NB4 (cell line): ENCODE results near the gene OSTC.

ENCODE experiments used
- DNase-seq: peaks from one replicate; pipeline ENCODE4 v3.0.0; 2010; ENCODE audit warnings: low read depth
- H3K4me3 ChIP-seq: one replicate; pipeline ENCODE4 v1.5.1; 2011; ENCODE audit warnings: mild to moderate bottlenecking, low read depth, low read length, moderate library complexity
- MYC ChIP-seq: IDR thresholded peaks from 2 replicates; pipeline ENCODE4 v1.6.1; 2011; ENCODE audit warnings: low read depth, low read length
- POLR2A ChIP-seq: IDR thresholded peaks from 2 replicates; pipeline ENCODE4 v1.6.1; 2011; ENCODE audit warnings: mild to moderate bottlenecking; ENCODE audit not compliant: insufficient read length; ENCODE audit errors: extremely low read depth
- TF ChIP-seq, protein P1 (sequence below): IDR thresholded peaks from 2 replicates; pipeline ENCODE4 v1.6.1; 2011; ENCODE audit warnings: low read depth, low read length
- TF ChIP-seq, protein P2 (sequence below): IDR thresholded peaks from one replicate; pipeline ENCODE4 v1.5.1; 2012; ENCODE audit warnings: low read depth, low read length

OSTC gene

DNA sequence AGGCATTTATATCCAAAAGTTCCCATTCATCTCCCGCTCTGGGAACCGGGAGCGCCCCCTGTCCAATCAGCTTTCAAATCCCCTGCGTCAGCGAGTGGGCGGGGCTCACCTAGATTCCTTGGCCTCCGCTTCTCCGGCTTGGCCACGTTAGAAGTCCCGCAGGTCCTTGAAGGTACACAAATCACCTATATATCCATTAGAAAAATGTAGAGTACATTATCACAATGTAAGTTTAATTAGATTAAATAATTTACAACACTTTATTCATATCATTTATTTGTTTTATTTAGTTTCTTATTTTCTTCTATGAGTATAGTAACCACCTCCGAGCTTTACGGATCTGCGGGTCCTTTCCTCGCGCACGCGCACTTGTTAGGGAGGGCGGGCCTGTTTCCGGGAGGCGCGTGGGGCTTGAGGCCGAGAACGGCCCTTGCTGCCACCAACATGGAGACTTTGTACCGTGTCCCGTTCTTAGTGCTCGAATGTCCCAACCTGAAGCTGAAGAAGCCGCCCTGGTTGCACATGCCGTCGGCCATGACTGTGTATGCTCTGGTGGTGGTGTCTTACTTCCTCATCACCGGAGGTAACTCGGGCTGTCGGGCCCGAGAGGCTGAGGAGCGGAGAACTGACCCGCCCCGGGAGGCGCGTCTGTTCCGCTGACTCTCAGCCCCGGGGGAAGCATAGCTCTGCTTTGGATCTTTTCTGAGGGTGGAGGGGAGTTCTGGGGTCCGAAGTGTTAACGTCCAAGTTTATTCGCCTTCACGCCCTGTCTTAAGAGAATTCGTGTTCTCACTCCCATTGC, at the start of gene OSTC:
TSS of gene OSTC (plus strand) at position 388 of the 802 bp plus-strand sequence. CDS start at position 445, 57 bp downstream.
- H3K4me3 ChIP-seq = peak within 1 kb of the TSS; percentile 100
- peak; percentile 92 for DNase-seq
- TF ChIP-seq, protein P1, sequence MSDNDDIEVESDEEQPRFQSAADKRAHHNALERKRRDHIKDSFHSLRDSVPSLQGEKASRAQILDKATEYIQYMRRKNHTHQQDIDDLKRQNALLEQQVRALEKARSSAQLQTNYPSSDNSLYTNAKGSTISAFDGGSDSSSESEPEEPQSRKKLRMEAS = peak; percentile 14; the same call in 1 of the 2 replicates
- TF ChIP-seq MYC (no peak), POLR2A (peak; percentile 70)

DNA sequence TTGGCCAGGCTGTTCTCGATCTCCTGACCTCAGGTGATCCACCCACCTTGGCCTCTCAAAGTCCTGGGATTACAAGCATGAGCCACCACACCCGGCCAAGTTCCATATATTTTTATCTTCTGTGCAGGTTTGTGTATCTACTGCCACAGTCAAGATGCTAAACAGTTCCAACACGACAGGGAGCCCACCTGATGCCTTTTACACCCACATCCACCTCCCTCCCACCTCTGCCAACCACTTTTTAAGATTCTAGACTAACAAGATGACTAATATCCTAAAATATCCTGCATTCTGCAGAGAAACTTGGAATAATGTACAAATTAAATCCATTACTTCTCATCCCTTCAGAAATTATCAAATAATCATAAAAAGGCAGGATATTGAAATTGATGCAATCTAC, 49.3 kb upstream of the OSTC start:
- H3K4me3 ChIP-seq = no peak overlapping the region
- no peak for DNase-seq
- TF ChIP-seq, protein P1 = no peak
- no peak for TF ChIP-seq MYC
- TF ChIP-seq POLR2A = no peak
- TF ChIP-seq, protein P2, sequence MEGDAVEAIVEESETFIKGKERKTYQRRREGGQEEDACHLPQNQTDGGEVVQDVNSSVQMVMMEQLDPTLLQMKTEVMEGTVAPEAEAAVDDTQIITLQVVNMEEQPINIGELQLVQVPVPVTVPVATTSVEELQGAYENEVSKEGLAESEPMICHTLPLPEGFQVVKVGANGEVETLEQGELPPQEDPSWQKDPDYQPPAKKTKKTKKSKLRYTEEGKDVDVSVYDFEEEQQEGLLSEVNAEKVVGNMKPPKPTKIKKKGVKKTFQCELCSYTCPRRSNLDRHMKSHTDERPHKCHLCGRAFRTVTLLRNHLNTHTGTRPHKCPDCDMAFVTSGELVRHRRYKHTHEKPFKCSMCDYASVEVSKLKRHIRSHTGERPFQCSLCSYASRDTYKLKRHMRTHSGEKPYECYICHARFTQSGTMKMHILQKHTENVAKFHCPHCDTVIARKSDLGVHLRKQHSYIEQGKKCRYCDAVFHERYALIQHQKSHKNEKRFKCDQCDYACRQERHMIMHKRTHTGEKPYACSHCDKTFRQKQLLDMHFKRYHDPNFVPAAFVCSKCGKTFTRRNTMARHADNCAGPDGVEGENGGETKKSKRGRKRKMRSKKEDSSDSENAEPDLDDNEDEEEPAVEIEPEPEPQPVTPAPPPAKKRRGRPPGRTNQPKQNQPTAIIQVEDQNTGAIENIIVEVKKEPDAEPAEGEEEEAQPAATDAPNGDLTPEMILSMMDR = no peak

DNA sequence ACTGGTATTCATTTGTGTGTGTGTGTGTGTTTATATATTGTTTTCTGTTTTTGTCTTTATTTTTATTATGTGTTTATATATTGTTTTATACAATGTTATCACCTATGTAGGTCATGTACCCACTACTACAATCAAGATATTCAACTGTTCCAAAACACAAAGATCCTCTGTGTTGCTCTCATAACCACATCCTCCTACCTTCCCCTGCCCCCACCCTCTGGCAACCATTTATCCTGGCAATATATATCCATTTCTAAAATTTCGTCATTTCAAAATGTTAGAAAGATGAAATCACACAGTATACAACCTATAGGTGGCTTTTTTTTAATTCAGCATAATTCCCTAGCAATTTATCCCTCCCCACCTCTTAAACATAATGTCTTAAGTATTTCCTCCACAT, 48.9 kb upstream of the OSTC start:
- TF ChIP-seq, protein P2 = no peak
- TF ChIP-seq, protein P1 = no peak
- no peak for TF ChIP-seq MYC
- TF ChIP-seq POLR2A = no peak
- H3K4me3 ChIP-seq = no peak overlapping the region
- DNase-seq = no peak

DNA sequence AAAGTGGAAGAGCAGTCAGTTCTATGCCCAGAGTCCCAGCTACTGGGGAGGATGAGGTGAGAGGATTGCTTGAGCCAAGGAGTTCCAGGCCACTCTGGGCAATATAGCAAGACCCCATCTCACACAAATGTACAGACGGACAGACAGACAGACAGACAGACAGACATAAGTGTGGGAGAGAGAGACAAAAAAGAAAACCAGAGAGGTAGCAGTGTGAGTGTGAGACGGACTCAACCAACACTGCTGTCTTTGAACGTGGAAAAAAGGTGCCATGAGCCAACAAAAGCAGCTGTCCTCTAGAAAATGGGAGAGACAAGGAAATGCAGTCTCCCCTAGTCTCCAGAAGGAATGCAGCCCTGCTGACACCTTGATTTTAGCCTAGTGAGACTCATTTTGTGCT, 48.2 kb upstream of the OSTC start:
- TF ChIP-seq MYC = no peak
- H3K4me3 ChIP-seq = no peak overlapping the region
- DNase-seq = no peak

DNA sequence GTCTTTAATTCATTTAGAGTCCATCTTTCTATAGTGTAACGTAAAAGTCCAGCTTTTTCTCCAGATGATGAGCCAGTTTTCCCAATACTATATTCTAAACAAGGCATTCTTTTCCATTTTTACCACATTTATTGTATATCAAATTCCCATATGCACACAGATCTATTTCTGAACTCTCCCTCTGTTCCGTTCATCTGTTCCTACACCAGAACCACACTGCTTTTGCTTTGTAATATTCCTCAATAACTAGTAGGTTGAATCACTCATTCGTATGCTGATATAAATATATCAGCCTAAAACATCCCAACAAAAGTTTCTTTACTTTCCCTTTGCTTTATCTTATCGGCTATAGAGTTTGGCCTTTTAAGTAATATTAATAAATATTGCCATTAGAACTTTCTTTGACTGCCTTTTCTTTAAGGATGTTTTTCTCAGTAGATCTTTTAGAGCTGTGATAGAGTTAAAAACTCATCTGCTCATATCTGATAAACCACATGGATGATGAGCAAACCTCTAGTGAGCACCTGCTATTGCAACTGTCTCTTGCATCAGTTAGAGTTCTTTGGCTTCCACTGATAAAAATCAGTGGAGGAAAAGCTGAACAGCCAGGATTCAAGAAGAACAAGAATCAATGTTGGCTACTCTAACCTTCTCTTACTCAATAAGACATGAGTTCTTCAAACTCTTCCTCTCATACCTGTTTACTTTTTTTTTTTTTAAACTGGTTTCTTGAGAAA, 43.2 kb upstream of the OSTC start:
- no peak for DNase-seq
- no peak for TF ChIP-seq MYC
- TF ChIP-seq, protein P1 = no peak
- TF ChIP-seq, protein P2 = no peak
- TF ChIP-seq POLR2A = no peak
- no peak overlapping the region for H3K4me3 ChIP-seq

DNA sequence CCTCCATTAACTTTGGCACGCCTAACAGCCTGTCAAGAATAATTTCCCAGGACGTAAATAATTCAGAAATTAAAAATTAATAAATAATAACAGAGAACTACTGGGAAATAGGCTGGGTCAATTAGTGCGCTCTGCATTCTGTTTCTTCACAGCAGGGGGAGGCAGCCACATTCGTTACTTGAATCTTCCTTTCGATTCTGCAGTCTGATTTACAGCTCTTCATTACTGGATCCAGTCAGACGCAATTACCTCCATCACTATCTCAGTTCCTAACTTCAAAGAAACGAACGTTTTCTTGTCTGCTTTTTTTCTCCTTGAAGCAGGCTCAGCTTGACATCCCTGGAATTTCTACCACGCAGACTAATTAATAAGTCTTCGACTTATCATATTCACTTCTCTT, 39.0 kb upstream of the OSTC start:
- no peak overlapping the region for H3K4me3 ChIP-seq
- no peak for TF ChIP-seq POLR2A
- no peak for DNase-seq

DNA sequence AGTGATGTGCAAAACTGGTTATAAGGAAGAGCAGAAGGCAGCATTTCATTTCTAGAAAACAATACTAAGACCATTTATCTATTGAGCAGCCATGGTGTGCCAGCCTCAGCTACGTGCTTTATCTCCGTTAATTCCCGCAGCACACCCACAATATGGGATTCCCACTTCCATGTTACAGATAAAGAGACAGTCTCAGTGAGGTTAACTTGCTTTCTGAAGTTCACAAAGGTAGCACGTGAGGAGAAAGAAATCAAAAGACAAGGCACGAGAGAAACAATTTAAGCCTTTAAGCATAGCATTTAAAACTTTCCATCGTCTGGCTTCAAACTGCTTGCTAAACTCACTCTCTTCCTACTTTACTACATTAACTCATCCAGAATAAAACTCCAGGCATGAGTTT, 38.0 kb upstream of the OSTC start:
- no peak for TF ChIP-seq POLR2A
- no peak for TF ChIP-seq MYC
- TF ChIP-seq, protein P2 = no peak
- TF ChIP-seq, protein P1 = no peak
- DNase-seq = no peak
- no peak overlapping the region for H3K4me3 ChIP-seq
